ENCODE measurements around the gene CALHM1. TPM values are rescaled to one million over a fixed set of nuclear protein-coding genes. Genes with fewer than 3 reads are reported as not detected.

The CALHM1 gene
- total RNA-seq, 1 donor from 2014 or later: not detected

- H3K9me3 Mint-ChIP-seq (ENCODE audit: unreplicated experiment): no peaks in the 10 kb centered on the region
- H3K4me1 Mint-ChIP-seq (ENCODE audit: unreplicated experiment): peaks cover 36% of the 10 kb centered on the region
- TF ChIP-seq, protein P1, sequence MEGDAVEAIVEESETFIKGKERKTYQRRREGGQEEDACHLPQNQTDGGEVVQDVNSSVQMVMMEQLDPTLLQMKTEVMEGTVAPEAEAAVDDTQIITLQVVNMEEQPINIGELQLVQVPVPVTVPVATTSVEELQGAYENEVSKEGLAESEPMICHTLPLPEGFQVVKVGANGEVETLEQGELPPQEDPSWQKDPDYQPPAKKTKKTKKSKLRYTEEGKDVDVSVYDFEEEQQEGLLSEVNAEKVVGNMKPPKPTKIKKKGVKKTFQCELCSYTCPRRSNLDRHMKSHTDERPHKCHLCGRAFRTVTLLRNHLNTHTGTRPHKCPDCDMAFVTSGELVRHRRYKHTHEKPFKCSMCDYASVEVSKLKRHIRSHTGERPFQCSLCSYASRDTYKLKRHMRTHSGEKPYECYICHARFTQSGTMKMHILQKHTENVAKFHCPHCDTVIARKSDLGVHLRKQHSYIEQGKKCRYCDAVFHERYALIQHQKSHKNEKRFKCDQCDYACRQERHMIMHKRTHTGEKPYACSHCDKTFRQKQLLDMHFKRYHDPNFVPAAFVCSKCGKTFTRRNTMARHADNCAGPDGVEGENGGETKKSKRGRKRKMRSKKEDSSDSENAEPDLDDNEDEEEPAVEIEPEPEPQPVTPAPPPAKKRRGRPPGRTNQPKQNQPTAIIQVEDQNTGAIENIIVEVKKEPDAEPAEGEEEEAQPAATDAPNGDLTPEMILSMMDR (IDR thresholded peaks at IDR 0.05): no peak
- H3K36me3 Mint-ChIP-seq (ENCODE audit: unreplicated experiment): no peaks in the 10 kb centered on the region
- no peak overlapping the region for H3K4me3 Mint-ChIP-seq (ENCODE audit: unreplicated experiment)
- no peak for DNase-seq (ENCODE audit: extremely low spot score, unreplicated experiment)
- peak overlapping the region; percentile 65 for H3K27ac Mint-ChIP-seq (ENCODE audit: unreplicated experiment)
- H3K27me3 Mint-ChIP-seq (ENCODE audit: unreplicated experiment): peaks cover 31% of the 10 kb centered on the region
Measured at GRCh38 chr10:103502849-103503660, 44.4 kb upstream of the CALHM1 start.

GRCh38 chr10:103501186-103501585 lies 42.5 kb upstream of the CALHM1 start:
- Mint-ChIP-seq H3K4me3 (ENCODE audit: unreplicated experiment) (no peak overlapping the region), H3K9me3 (ENCODE audit: unreplicated experiment) (no peaks in the 10 kb centered on the region), H3K27me3 (ENCODE audit: unreplicated experiment) (peaks cover 32% of the 10 kb centered on the region), H3K27ac (ENCODE audit: unreplicated experiment) (no peak overlapping the region), H3K36me3 (ENCODE audit: unreplicated experiment) (no peaks in the 10 kb centered on the region), H3K4me1 (ENCODE audit: unreplicated experiment) (peaks cover 36% of the 10 kb centered on the region)
- no peak for DNase-seq (ENCODE audit: extremely low spot score, unreplicated experiment)
- TF ChIP-seq, protein P1 (IDR thresholded peaks at IDR 0.05): no peak

- Mint-ChIP-seq H3K27ac (ENCODE audit: unreplicated experiment) (no peak overlapping the region), H3K36me3 (ENCODE audit: unreplicated experiment) (no peaks in the 10 kb centered on the region), H3K4me1 (ENCODE audit: unreplicated experiment) (peaks cover 36% of the 10 kb centered on the region), H3K4me3 (ENCODE audit: unreplicated experiment) (no peak overlapping the region), H3K9me3 (ENCODE audit: unreplicated experiment) (no peaks in the 10 kb centered on the region), H3K27me3 (ENCODE audit: unreplicated experiment) (peaks cover 32% of the 10 kb centered on the region)
- TF ChIP-seq, protein P1 (IDR thresholded peaks at IDR 0.05): no peak
- no peak for DNase-seq (ENCODE audit: extremely low spot score, unreplicated experiment)
Measured at GRCh38 chr10:103500481-103500880, 41.8 kb upstream of the CALHM1 start.

- no peaks in the 10 kb centered on the region for H3K9me3 Mint-ChIP-seq (ENCODE audit: unreplicated experiment)
- no peak overlapping the region for H3K27ac Mint-ChIP-seq (ENCODE audit: unreplicated experiment)
- H3K4me3 Mint-ChIP-seq (ENCODE audit: unreplicated experiment): no peak overlapping the region
- DNase-seq (ENCODE audit: extremely low spot score, unreplicated experiment): no peak
- no peaks in the 10 kb centered on the region for H3K36me3 Mint-ChIP-seq (ENCODE audit: unreplicated experiment)
- peaks cover 38% of the 10 kb centered on the region for H3K27me3 Mint-ChIP-seq (ENCODE audit: unreplicated experiment)
- peaks cover 33% of the 10 kb centered on the region for H3K4me1 Mint-ChIP-seq (ENCODE audit: unreplicated experiment)
- TF ChIP-seq, protein P1 (IDR thresholded peaks at IDR 0.05): no peak
Measured at GRCh38 chr10:103499881-103500280, 41.2 kb upstream of the CALHM1 start.

DNA sequence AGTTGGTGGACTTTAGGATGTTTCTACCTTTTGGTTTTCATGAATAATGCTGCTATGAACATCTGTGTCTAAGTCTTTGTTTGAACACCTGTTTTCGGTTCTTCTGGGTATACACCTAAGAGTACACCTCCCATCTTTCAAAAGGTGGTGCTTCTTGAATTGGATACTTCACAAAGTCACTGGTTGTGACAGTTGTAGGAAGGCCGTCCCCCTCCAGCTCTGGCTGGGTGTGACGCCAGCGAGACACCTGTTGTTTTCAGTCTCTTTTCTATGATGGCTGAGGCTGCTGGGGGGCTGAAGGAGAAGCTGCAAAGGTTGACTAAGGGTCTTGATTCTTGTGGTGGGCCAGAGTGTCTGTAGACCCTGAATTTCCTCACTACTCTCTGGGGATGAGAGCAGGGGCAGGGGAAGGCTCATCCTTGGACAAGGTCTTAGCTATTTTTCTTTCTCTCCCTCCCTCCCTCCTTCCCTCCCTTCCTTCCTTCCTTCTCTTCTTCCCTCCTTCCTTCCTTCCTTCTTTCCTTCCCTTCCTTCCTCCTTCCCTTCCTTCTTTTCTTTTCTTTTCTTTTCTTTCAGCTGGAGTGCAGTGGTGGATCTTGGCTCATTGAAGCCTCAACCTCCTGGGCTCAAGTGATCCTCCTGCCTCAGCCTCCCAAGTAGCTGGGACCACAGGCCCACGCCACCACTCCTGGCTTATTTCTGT lies 40.4 kb upstream of the CALHM1 start:
- peaks cover 31% of the 10 kb centered on the region for H3K4me1 Mint-ChIP-seq (ENCODE audit: unreplicated experiment)
- TF ChIP-seq, protein P1 (IDR thresholded peaks at IDR 0.05): no peak
- DNase-seq (ENCODE audit: extremely low spot score, unreplicated experiment): no peak
- no peaks in the 10 kb centered on the region for H3K36me3 Mint-ChIP-seq (ENCODE audit: unreplicated experiment)
- no peak overlapping the region for H3K4me3 Mint-ChIP-seq (ENCODE audit: unreplicated experiment)
- peaks cover 41% of the 10 kb centered on the region for H3K27me3 Mint-ChIP-seq (ENCODE audit: unreplicated experiment)
- no peak overlapping the region for H3K27ac Mint-ChIP-seq (ENCODE audit: unreplicated experiment)
- no peaks in the 10 kb centered on the region for H3K9me3 Mint-ChIP-seq (ENCODE audit: unreplicated experiment)

Measured in osteocyte (in vitro differentiated cells).